Natural killer cell (primary cell): ENCODE data around the gene BUD31. TPM values are rescaled to one million over a fixed set of nuclear protein-coding genes. Genes with fewer than 3 reads are reported as not detected.
A peak's percentile ranks its signal among the peaks of the same experiment; 100 is the strongest.
"Not testable (repeated sequence)": the region's sequence is repeated elsewhere in the genome, so short reads cannot be mapped to it uniquely, and the experiment has no call there.

Source experiments
- ATAC-seq, 3 donors: fragments of 150-1000 bp in 2 of 3; fragments of 200-7000 bp in 1 of 3; cut with Tn5 transposase; 1 replicate in 1 of 3; 2 replicates in 2 of 3; pipeline ENCODE4 v1.10.0; 2021; ENCODE audit warnings: mild to moderate bottlenecking in 2 of 3, moderate library complexity in 2 of 3
- DNase-seq, 2 donors: peaks; one replicate each; pipeline versions ENCODE4 v3.0.0 to v3.0.0-alpha.2; 2013 to 2021; ENCODE audit warnings: mixed read lengths in 1 of 2
- H3K27ac ChIP-seq: one replicate; pipeline ENCODE4 v1.5.1; 2013; ENCODE audit warnings: mild to moderate bottlenecking, low read length
- H3K27me3 ChIP-seq: one replicate; pipeline ENCODE4 v1.6.1; 2013; ENCODE audit warnings: low read length; ENCODE audit not compliant: control insufficient read depth, insufficient read depth
- H3K36me3 ChIP-seq: one replicate; pipeline ENCODE4 v1.6.1; 2013; ENCODE audit warnings: low read length; ENCODE audit not compliant: control insufficient read depth, insufficient read depth
- H3K4me1 ChIP-seq: one replicate; pipeline ENCODE4 v1.6.1; 2013; ENCODE audit warnings: low read length; ENCODE audit not compliant: control insufficient read depth, insufficient read depth
- H3K4me3 ChIP-seq: one replicate; pipeline ENCODE4 v1.5.1; 2013; ENCODE audit warnings: low read length
- H3K9me3 ChIP-seq: one replicate; pipeline ENCODE4 v1.6.1; 2013; ENCODE audit warnings: low read length; ENCODE audit not compliant: control insufficient read depth, insufficient read depth
- H3K27ac Mint-ChIP-seq, 2 donors: one replicate each; pipeline ENCODE4 v1.8.0; 2022; ENCODE audit warnings: mild to moderate bottlenecking in 2 of 2, mixed read lengths in 2 of 2, moderate library complexity in 1 of 2
- H3K27me3 Mint-ChIP-seq, 2 donors: one replicate each; pipeline ENCODE4 v1.8.0; 2022; ENCODE audit warnings: low read depth in 2 of 2, mixed read lengths in 2 of 2
- H3K36me3 Mint-ChIP-seq: one replicate; pipeline ENCODE4 v1.8.0; 2022; ENCODE audit warnings: mixed read lengths
- H3K4me1 Mint-ChIP-seq, 2 donors: one replicate each; pipeline ENCODE4 v1.8.0; 2022; ENCODE audit warnings: mixed read lengths in 2 of 2
- H3K4me3 Mint-ChIP-seq: one replicate; pipeline ENCODE4 v1.8.0; 2022; ENCODE audit warnings: mild to moderate bottlenecking, moderate library complexity, mixed read lengths
- H3K9me3 Mint-ChIP-seq, 2 donors: one replicate each; pipeline ENCODE4 v1.8.0; 2022; ENCODE audit warnings: mixed read lengths in 2 of 2
- WGBS: methylation state at CpG from one replicate; pipeline ENCODE4 v1.1.7; 2013; ENCODE audit warnings: missing lambda C conversion rate; ENCODE audit not compliant: insufficient coverage; 5-methylcytosine and 5-hydroxymethylcytosine counted together
- intact Hi-C: fragments of 100-400 bp; cut with micrococcal nuclease; formaldehyde crosslinking; loops from one replicate; pipeline ENCODE4 v1.14.2; 2022
- total RNA-seq, 4 donors: library from RNA; stranded (reverse); fragments of 120-200 nt in 1 of 4; gene quantifications; one replicate each; pipeline versions ENCODE4 v1.2.3 to v1.2.4, GENCODE V29; 2013 to 2022
- TF ChIP-seq, protein P1 (sequence below): fragments of 200-600 bp; IDR thresholded peaks from one replicate; pipeline ENCODE4 v1.8.0; 2022; ENCODE audit warnings: antibody characterized with exemption

Gene BUD31
- total RNA-seq, 3 donors from 2014 or later (not counting 1 experiment from before 2014, with no cell fraction given) = 145 to 190 (median 187) TPM

DNA sequence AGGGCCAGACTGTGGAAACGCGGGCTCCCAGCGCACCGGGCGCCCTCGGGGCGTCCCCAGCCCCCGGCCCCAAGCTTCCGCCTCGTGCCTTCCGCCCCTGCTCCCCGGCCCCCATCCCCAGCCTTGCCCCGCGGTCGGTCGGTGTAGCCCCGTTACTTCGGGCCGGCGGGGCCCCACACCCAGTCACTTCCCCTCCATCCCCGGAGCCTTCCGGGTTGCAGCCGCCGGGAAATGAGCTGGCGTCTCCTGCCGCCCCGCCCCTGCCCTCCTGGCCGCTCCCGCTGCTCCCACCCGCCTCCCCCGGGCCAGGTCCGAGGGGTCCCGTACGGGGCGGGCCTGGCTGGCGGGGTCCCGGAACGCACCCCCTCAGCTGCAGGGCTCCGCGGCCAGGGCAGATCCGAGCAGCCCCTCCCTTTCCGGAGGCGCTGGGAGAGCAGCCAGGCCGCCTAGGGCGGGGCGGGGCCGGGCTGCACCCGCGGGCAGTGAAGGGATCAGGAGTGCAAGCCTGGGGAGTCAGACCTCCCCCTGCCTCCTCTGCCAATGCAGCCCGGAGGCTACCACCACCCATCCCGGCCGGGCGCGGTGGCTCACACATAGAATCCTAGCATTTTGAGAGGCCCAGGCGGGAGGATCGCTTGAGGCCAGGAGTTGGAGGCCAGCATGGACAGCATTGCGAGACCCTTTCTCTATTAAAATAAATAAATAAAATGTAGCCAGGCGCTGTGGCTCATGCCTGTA is 33.5 kb upstream of the BUD31 start:
- no peaks in the 10 kb centered on the region for H3K27me3 ChIP-seq
- WGBS = 5% methylated on average over 58 of the region's 58 CpGs
- H3K9me3 Mint-ChIP-seq = no peaks in the 10 kb centered on the region
- no peaks in the 10 kb centered on the region for H3K9me3 ChIP-seq
- H3K4me1 ChIP-seq = peaks cover 49% of the 10 kb centered on the region
- ATAC-seq (peak; percentile 27 to 46 (median 31)), DNase-seq (peak; percentile 54 to 77)
- no peaks in the 10 kb centered on the region for H3K36me3 Mint-ChIP-seq
- peak overlapping the region; percentile 86 to 97 for H3K27ac Mint-ChIP-seq
- peak overlapping the region; percentile 84 for H3K4me3 Mint-ChIP-seq
- H3K27ac ChIP-seq = peak overlapping the region; percentile 71
- TF ChIP-seq, protein P1, sequence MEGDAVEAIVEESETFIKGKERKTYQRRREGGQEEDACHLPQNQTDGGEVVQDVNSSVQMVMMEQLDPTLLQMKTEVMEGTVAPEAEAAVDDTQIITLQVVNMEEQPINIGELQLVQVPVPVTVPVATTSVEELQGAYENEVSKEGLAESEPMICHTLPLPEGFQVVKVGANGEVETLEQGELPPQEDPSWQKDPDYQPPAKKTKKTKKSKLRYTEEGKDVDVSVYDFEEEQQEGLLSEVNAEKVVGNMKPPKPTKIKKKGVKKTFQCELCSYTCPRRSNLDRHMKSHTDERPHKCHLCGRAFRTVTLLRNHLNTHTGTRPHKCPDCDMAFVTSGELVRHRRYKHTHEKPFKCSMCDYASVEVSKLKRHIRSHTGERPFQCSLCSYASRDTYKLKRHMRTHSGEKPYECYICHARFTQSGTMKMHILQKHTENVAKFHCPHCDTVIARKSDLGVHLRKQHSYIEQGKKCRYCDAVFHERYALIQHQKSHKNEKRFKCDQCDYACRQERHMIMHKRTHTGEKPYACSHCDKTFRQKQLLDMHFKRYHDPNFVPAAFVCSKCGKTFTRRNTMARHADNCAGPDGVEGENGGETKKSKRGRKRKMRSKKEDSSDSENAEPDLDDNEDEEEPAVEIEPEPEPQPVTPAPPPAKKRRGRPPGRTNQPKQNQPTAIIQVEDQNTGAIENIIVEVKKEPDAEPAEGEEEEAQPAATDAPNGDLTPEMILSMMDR = no peak
- H3K4me3 ChIP-seq = peak overlapping the region; percentile 76
- no peaks in the 10 kb centered on the region for H3K27me3 Mint-ChIP-seq
- H3K4me1 Mint-ChIP-seq = peaks cover 26 to 34% of the 10 kb centered on the region in 2 donors
- peaks cover 6% of the 10 kb centered on the region for H3K36me3 ChIP-seq
- intact Hi-C loops = loop anchor here (10.0 kb wide), 1 partner anchor 130 kb away; the partner anchor contains the start of genes ZKSCAN5 and ZNF394

DNA sequence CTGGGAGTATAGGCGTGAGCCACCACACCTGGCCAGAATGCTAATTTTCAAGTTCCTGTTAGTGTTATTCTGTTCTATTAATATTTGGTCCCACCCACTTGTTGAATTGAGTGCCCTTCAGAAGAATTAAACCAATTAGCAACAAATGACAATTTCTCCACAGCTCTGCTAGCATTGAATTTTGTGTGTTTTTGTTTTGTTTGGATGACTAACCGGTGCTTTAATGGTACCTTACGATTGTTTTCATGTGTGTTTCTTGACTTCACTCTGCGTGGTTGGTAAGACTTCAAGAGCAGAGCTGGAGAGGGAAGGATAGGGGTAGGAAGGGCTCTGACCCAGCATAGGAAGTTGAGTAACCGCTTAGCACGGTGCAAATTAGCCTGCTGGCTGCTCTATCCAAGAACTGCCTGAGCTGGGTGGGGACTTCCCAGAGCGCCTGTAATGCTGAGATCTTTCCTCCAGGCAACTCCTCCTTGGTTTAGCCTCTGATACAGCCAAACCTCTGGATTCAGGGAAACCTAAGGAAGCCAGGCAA is 29.7 kb upstream of the BUD31 start:
- H3K36me3 ChIP-seq = peaks cover 16% of the 10 kb centered on the region
- Mint-ChIP-seq H3K4me3 (peak overlapping the region; percentile 87), H3K27ac (peak overlapping the region; percentile 97), H3K4me1 (peaks cover 43 to 52% of the 10 kb centered on the region in 2 donors), H3K9me3 (no peaks in the 10 kb centered on the region), H3K36me3 (no peaks in the 10 kb centered on the region), H3K27me3 (no peaks in the 10 kb centered on the region)
- 17% methylated on average over 7 of the region's 7 CpGs for WGBS
- DNase-seq = peak; percentile 47 to 84
- peak in 2 of 3 donors; percentile 25 to 42 for ATAC-seq
- H3K9me3 ChIP-seq = no peaks in the 10 kb centered on the region
- TF ChIP-seq, protein P1 = no peak
- peak overlapping the region; percentile 100 for H3K27ac ChIP-seq
- no peak overlapping the region for H3K4me3 ChIP-seq
- intact Hi-C loops = loop anchor here (10.0 kb wide), 1 partner anchor 126 kb away; the partner anchor contains the start of genes ZKSCAN5 and ZNF394
- no peaks in the 10 kb centered on the region for H3K27me3 ChIP-seq
- peaks cover 82% of the 10 kb centered on the region for H3K4me1 ChIP-seq

DNA sequence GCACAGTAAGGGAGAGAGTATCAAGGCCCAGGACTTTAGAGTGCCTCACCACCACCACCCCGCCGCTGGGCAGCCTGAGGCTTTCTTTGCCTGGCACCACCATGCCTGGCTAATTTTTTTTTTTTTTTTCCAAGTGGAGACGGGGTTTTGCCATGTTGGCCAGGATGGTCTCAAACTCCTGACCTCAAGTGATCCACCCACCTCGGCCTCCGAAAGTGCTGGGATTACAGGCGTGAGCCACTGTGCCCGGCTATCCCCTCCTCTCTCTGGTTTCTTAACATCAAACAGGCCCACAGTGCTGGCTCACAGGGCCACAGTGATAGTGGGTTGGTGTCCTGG is 29.1 kb upstream of the BUD31 start:
- Histone ChIP-seq H3K4me1 (peaks cover 87% of the 10 kb centered on the region), H3K27ac (peak overlapping the region; percentile 100), H3K4me3 (peak overlapping the region; percentile 24), H3K36me3 (peaks cover 16% of the 10 kb centered on the region)
- H3K9me3 Mint-ChIP-seq, DNase-seq, H3K36me3 Mint-ChIP-seq, H3K9me3 ChIP-seq, H3K27me3 ChIP-seq, H3K27me3 Mint-ChIP-seq: not testable (repeated sequence)
- peak in 1 of 3 donors; percentile 14 for ATAC-seq
- peak overlapping the region; percentile 97 for H3K27ac Mint-ChIP-seq
- H3K4me3 Mint-ChIP-seq = peak overlapping the region; percentile 87
- 29% methylated on average over 6 of the region's 7 CpGs for WGBS
- intact Hi-C loops = loop anchor here (10.0 kb wide), 1 partner anchor 125 kb away; the partner anchor contains the start of genes ZKSCAN5 and ZNF394
- peaks cover 44 to 58% of the 10 kb centered on the region in 2 donors for H3K4me1 Mint-ChIP-seq

DNA sequence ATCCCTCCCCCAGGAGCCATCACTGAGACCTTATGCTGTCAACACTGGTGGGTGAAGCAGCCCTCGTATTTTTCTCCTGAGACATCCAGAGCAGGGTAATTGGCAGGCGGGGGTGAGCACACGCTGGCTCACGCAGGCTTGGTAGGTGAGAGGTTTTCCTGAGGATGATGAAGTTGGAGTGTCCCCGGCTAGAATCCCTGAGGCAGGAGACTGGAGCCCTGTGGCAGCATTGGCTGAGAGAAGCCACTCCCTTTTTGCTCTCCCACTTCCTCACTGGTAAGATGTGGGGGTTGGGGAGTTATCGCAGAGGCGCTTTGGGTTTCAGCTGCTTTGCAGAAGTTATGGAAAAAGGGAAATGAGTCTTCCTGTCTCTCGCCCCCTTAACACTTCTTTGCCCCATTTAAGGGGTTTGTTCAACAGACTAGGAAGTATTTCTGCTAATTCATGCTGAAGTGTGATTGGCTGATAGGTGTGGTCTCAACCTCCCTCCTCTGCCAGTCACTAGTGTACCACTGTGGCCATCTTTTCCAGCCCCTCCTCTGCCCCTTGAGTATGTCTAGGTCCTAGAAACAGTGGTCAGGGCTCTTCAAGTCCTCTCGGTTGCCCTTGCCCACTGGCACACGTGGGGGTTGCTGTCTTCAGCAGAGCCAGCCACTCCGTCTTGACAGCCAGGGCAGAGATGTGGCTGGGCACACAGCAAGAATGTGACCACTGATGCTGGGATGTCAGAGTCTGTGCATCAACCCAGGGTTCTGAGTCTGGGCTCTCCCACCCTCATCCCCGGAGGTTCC is 28.5 kb upstream of the BUD31 start:
- TF ChIP-seq, protein P1 = no peak
- peaks cover 17% of the 10 kb centered on the region for H3K36me3 ChIP-seq
- no peaks in the 10 kb centered on the region for H3K9me3 Mint-ChIP-seq

More for the DNA sequence above, 28.5 kb upstream of the BUD31 start:
- Histone ChIP-seq H3K4me3 (peak overlapping the region; percentile 24), H3K27ac (peak overlapping the region; percentile 100), H3K9me3 (no peaks in the 10 kb centered on the region), H3K4me1 (peaks cover 92% of the 10 kb centered on the region), H3K27me3 (no peaks in the 10 kb centered on the region)
- DNase-seq (peak; percentile 36 to 69), ATAC-seq (peak; percentile 11 to 33 (median 33))
- Mint-ChIP-seq H3K27ac (peak overlapping the region; percentile 97), H3K4me3 (peak overlapping the region; percentile 87), H3K27me3 (no peaks in the 10 kb centered on the region), H3K36me3 (no peaks in the 10 kb centered on the region), H3K4me1 (peaks cover 44 to 61% of the 10 kb centered on the region in 2 donors)
- intact Hi-C loops = no loop called here
- 5% methylated on average over 8 of the region's 12 CpGs for WGBS
